ENCODE measurements around the gene GOLGA6L24.
A peak's percentile ranks its signal among the peaks of the same experiment; 100 is the strongest.
"Not testable (repeated sequence)": the region's sequence is repeated elsewhere in the genome, so short reads cannot be mapped to it uniquely, and the experiment has no call there.

Gene GOLGA6L24

GRCh38 chr15:28378364-28378763 is 20.5 kb upstream of the GOLGA6L24 start, which contains the start of gene GOLGA8F:
TSS of gene GOLGA8F (plus strand) at chr15:28378664. CDS start at chr15:28378762, 98 bp downstream.
- not testable (repeated sequence) for H2BK120ac ChIP-seq (ENCODE audit: low read depth, low read length)
- WGBS, 2 donors (ENCODE audit: extremely low coverage in 2 of 2, insufficient read length in 2 of 2, insufficient replicate concordance in 1 of 2) = no CpG with 5 or more reads among the region's 8 CpGs

DNA sequence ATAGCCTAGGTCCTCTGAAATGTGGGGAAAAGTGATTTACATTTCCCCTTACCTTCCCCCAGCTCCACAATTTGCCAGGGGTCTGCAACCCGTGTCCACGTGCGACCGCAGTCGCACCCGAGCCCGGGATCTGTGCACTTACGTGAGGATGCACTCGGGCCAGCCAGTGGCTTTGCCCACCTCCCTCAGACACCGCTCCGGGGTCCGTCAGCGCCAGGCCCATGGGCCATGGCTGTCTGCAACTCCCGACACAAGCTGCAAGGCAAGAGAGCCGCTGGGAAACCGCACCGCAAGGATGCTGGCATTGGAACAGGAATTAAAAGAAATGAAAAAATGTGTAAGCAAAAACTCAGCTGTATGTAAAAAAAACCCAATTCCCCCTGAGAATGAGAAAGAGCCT is 7.6 kb upstream of the GOLGA6L24 start:
- not testable (repeated sequence) for H2BK120ac ChIP-seq (ENCODE audit: low read depth, low read length); H3K79me1 ChIP-seq (ENCODE audit: low read depth, low read length); H3K4me1 ChIP-seq (ENCODE audit: control insufficient read depth in 2 of 2, insufficient read depth in 1 of 2, low read depth in 1 of 2, low read length in 2 of 2); H3K4me2 ChIP-seq (ENCODE audit: insufficient read depth, low read length, poor library complexity, severe bottlenecking); H2AFZ ChIP-seq (ENCODE audit: low read length); H3K9ac ChIP-seq (ENCODE audit: low read depth, low read length, poor library complexity); H3K4me3 ChIP-seq (ENCODE audit: low read length in 2 of 2); H3K36me3 ChIP-seq (replicated peaks in 1 of 2; ENCODE audit: control insufficient read depth in 2 of 2, insufficient read depth in 2 of 2, low read length in 2 of 2); H3K4ac ChIP-seq (ENCODE audit: low read length); H2BK5ac ChIP-seq (ENCODE audit: low read length); H2AK5ac ChIP-seq (ENCODE audit: low read depth, low read length); H4K91ac ChIP-seq (ENCODE audit: low read depth, low read length, poor library complexity); DNase-seq (ENCODE audit: low spot score); H3K27me3 ChIP-seq (ENCODE audit: control insufficient read depth in 3 of 3, insufficient read depth in 3 of 3, low read depth in 1 of 3, low read length in 3 of 3); H3K27ac ChIP-seq (replicated peaks; ENCODE audit: low read length); H4K8ac ChIP-seq (ENCODE audit: low read depth, low read length); H3K23ac ChIP-seq (ENCODE audit: low read depth, low read length, poor library complexity); H3K18ac ChIP-seq (ENCODE audit: low read length); H3K14ac ChIP-seq (ENCODE audit: low read length); H3K9me3 ChIP-seq (replicated peaks in 1 of 2; ENCODE audit: control insufficient read depth in 2 of 2, insufficient read depth in 1 of 2, low read depth in 1 of 2, low read length in 2 of 2); H2BK12ac ChIP-seq (ENCODE audit: low read length); H2BK15ac ChIP-seq (ENCODE audit: low read length)
- no CpG with 5 or more reads among the region's 17 CpGs for WGBS, 2 donors (ENCODE audit: extremely low coverage in 2 of 2, insufficient read length in 2 of 2, insufficient replicate concordance in 1 of 2)

More at GRCh38 chr15:28378364-28378763, 20.5 kb upstream of the GOLGA6L24 start, which contains the start of gene GOLGA8F:
- H3K27ac ChIP-seq (replicated peaks; ENCODE audit: low read length); H3K79me1 ChIP-seq (ENCODE audit: low read depth, low read length); H4K91ac ChIP-seq (ENCODE audit: low read depth, low read length, poor library complexity); H3K4me3 ChIP-seq (ENCODE audit: low read length in 2 of 2); H2BK12ac ChIP-seq (ENCODE audit: low read length); H3K4me1 ChIP-seq (ENCODE audit: control insufficient read depth in 2 of 2, insufficient read depth in 1 of 2, low read depth in 1 of 2, low read length in 2 of 2); H2AFZ ChIP-seq (ENCODE audit: low read length); H2AK5ac ChIP-seq (ENCODE audit: low read depth, low read length); H3K4me2 ChIP-seq (ENCODE audit: insufficient read depth, low read length, poor library complexity, severe bottlenecking); H3K27me3 ChIP-seq (ENCODE audit: control insufficient read depth in 3 of 3, insufficient read depth in 3 of 3, low read depth in 1 of 3, low read length in 3 of 3); H3K23ac ChIP-seq (ENCODE audit: low read depth, low read length, poor library complexity); H3K9me3 ChIP-seq (replicated peaks in 1 of 2; ENCODE audit: control insufficient read depth in 2 of 2, insufficient read depth in 1 of 2, low read depth in 1 of 2, low read length in 2 of 2); H3K14ac ChIP-seq (ENCODE audit: low read length); H3K9ac ChIP-seq (ENCODE audit: low read depth, low read length, poor library complexity); DNase-seq (ENCODE audit: low spot score); H2BK15ac ChIP-seq (ENCODE audit: low read length); H4K8ac ChIP-seq (ENCODE audit: low read depth, low read length); H3K36me3 ChIP-seq (replicated peaks in 1 of 2; ENCODE audit: control insufficient read depth in 2 of 2, insufficient read depth in 2 of 2, low read length in 2 of 2); H3K18ac ChIP-seq (ENCODE audit: low read length); H2BK5ac ChIP-seq (ENCODE audit: low read length); H3K4ac ChIP-seq (ENCODE audit: low read length): not testable (repeated sequence)

DNA sequence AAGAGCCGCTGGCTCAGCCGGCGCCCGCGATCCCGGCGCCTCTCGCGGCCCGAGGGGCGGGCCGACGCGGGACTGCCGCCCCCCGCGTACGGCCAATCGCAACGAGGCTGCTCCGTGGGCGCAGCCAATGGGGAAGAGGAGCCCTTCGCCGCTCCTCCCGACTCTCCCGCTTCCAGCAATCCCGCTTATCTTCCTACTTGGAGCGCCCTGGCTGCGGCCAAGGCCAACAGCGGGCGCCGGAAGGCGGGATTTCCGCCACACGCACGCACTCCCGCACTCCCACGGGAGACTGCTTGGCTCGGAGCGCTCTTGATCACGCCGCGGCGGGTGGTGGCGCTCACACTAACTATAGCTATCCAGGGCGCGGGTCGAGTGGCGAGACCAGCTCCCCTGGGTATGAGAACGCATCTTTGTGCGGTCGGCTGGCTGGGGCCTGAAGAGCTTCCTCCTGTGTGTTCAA is 35.7 kb downstream of the GOLGA6L24 start, which contains the start of gene HERC2:
TSS of gene HERC2 (minus strand) at position 51 of the 460 bp plus-strand sequence. CDS start 746 bp downstream, outside the sequence.
- not testable (repeated sequence) for H2AK5ac ChIP-seq (ENCODE audit: low read depth, low read length); H2BK5ac ChIP-seq (ENCODE audit: low read length); H3K79me1 ChIP-seq (ENCODE audit: low read depth, low read length); H3K27ac ChIP-seq (replicated peaks; ENCODE audit: low read length); H3K23ac ChIP-seq (ENCODE audit: low read depth, low read length, poor library complexity); H3K18ac ChIP-seq (ENCODE audit: low read length); H2BK120ac ChIP-seq (ENCODE audit: low read depth, low read length); H2BK12ac ChIP-seq (ENCODE audit: low read length); H4K91ac ChIP-seq (ENCODE audit: low read depth, low read length, poor library complexity); DNase-seq (ENCODE audit: low spot score); H3K4me1 ChIP-seq (ENCODE audit: control insufficient read depth in 2 of 2, insufficient read depth in 1 of 2, low read depth in 1 of 2, low read length in 2 of 2); H3K9ac ChIP-seq (ENCODE audit: low read depth, low read length, poor library complexity); H2BK15ac ChIP-seq (ENCODE audit: low read length); H2AFZ ChIP-seq (ENCODE audit: low read length); H3K4ac ChIP-seq (ENCODE audit: low read length); H3K27me3 ChIP-seq (ENCODE audit: control insufficient read depth in 3 of 3, insufficient read depth in 3 of 3, low read depth in 1 of 3, low read length in 3 of 3); H4K8ac ChIP-seq (ENCODE audit: low read depth, low read length); H3K9me3 ChIP-seq (replicated peaks in 1 of 2; ENCODE audit: control insufficient read depth in 2 of 2, insufficient read depth in 1 of 2, low read depth in 1 of 2, low read length in 2 of 2); H3K14ac ChIP-seq (ENCODE audit: low read length)
- WGBS, 2 donors (ENCODE audit: extremely low coverage in 2 of 2, insufficient read length in 2 of 2, insufficient replicate concordance in 1 of 2) = no CpG with 5 or more reads among the region's 52 CpGs
- Histone ChIP-seq H3K36me3 (replicated peaks in 1 of 2; ENCODE audit: control insufficient read depth in 2 of 2, insufficient read depth in 2 of 2, low read length in 2 of 2) (peaks cover 0 to 14% of the 10 kb centered on the region in 2 donors), H3K4me3 (ENCODE audit: low read length in 2 of 2) (peak within 1 kb of the TSS; percentile 47 to 68), H3K4me2 (ENCODE audit: insufficient read depth, low read length, poor library complexity, severe bottlenecking) (peak within 1 kb of the TSS; percentile 18)

- not testable (repeated sequence) for H4K8ac ChIP-seq (ENCODE audit: low read depth, low read length); H3K4ac ChIP-seq (ENCODE audit: low read length); H3K9ac ChIP-seq (ENCODE audit: low read depth, low read length, poor library complexity); H2BK5ac ChIP-seq (ENCODE audit: low read length); H2AK5ac ChIP-seq (ENCODE audit: low read depth, low read length); H3K9me3 ChIP-seq (replicated peaks in 1 of 2; ENCODE audit: control insufficient read depth in 2 of 2, insufficient read depth in 1 of 2, low read depth in 1 of 2, low read length in 2 of 2); H2AFZ ChIP-seq (ENCODE audit: low read length); H3K79me1 ChIP-seq (ENCODE audit: low read depth, low read length); H3K4me1 ChIP-seq (ENCODE audit: control insufficient read depth in 2 of 2, insufficient read depth in 1 of 2, low read depth in 1 of 2, low read length in 2 of 2); H3K18ac ChIP-seq (ENCODE audit: low read length); H3K27me3 ChIP-seq (ENCODE audit: control insufficient read depth in 3 of 3, insufficient read depth in 3 of 3, low read depth in 1 of 3, low read length in 3 of 3); DNase-seq (ENCODE audit: low spot score); H2BK15ac ChIP-seq (ENCODE audit: low read length); H2BK12ac ChIP-seq (ENCODE audit: low read length); H3K23ac ChIP-seq (ENCODE audit: low read depth, low read length, poor library complexity); H4K91ac ChIP-seq (ENCODE audit: low read depth, low read length, poor library complexity); H2BK120ac ChIP-seq (ENCODE audit: low read depth, low read length); H3K14ac ChIP-seq (ENCODE audit: low read length); H3K27ac ChIP-seq (replicated peaks; ENCODE audit: low read length)
- H3K36me3 ChIP-seq (replicated peaks in 1 of 2; ENCODE audit: control insufficient read depth in 2 of 2, insufficient read depth in 2 of 2, low read length in 2 of 2) = peaks cover 0 to 19% of the 10 kb centered on the region in 2 donors
- peak overlapping the region; percentile 18 for H3K4me2 ChIP-seq (ENCODE audit: insufficient read depth, low read length, poor library complexity, severe bottlenecking)
- no CpG with 5 or more reads among the region's 39 CpGs for WGBS, 2 donors (ENCODE audit: extremely low coverage in 2 of 2, insufficient read length in 2 of 2, insufficient replicate concordance in 1 of 2)
- H3K4me3 ChIP-seq (ENCODE audit: low read length in 2 of 2) = peak overlapping the region; percentile 47 to 68
Measured at GRCh38 chr15:28321358-28322078, 36.4 kb downstream of the GOLGA6L24 start.

Data from neuronal stem cell (in vitro differentiated cells).